NCI-H226 (cell line): ENCODE data around the gene TRMT2A.
"Not testable (repeated sequence)": the region's sequence is repeated elsewhere in the genome, so short reads cannot be mapped to it uniquely, and the experiment has no call there.

Experiments
- DNase-seq: peaks from one replicate; pipeline ENCODE4 v3.0.0-alpha.2; 2015

The TRMT2A gene

GRCh38 chr22:20116951-20117632 is at the start of gene TRMT2A:
TSS of gene TRMT2A (minus strand) at chr22:20117226. CDS start at chr22:20116906, 320 bp downstream.
- peak; percentile 88 for DNase-seq

- DNase-seq: no peak
These were observed 49.7 kb upstream of the TRMT2A start for GRCh38 chr22:20166703-20167102.

- no peak for DNase-seq
These were observed 48.9 kb upstream of the TRMT2A start for GRCh38 chr22:20165913-20166312.

GRCh38 chr22:20165421-20165820 is 48.4 kb upstream of the TRMT2A start:
- DNase-seq: no peak

GRCh38 chr22:20164863-20165262 is 47.8 kb upstream of the TRMT2A start:
- DNase-seq: no peak

GRCh38 chr22:20160041-20160440 is 43.0 kb upstream of the TRMT2A start:
- DNase-seq: no peak

- DNase-seq: not testable (repeated sequence)
These were observed 42.5 kb upstream of the TRMT2A start for GRCh38 chr22:20159531-20159930.

- DNase-seq: no peak
These were observed 42.0 kb upstream of the TRMT2A start for GRCh38 chr22:20159076-20159475.

GRCh38 chr22:20158391-20159036 is 41.5 kb upstream of the TRMT2A start:
- DNase-seq: no peak

GRCh38 chr22:20157430-20158183 is 40.6 kb upstream of the TRMT2A start:
- DNase-seq: no peak

GRCh38 chr22:20156611-20157429 is 39.8 kb upstream of the TRMT2A start:
- peak; percentile 29 for DNase-seq

GRCh38 chr22:20156042-20156389 is 39.0 kb upstream of the TRMT2A start:
- no peak for DNase-seq

- DNase-seq: no peak
These were observed 38.5 kb upstream of the TRMT2A start for GRCh38 chr22:20155330-20156041.

GRCh38 chr22:20154602-20155187 is 37.7 kb upstream of the TRMT2A start:
- DNase-seq: no peak

GRCh38 chr22:20153945-20154344 is 36.9 kb upstream of the TRMT2A start:
- no peak for DNase-seq

GRCh38 chr22:20152464-20152890 is 35.5 kb upstream of the TRMT2A start:
- DNase-seq: no peak

GRCh38 chr22:20151276-20151588 is 34.2 kb upstream of the TRMT2A start:
- no peak for DNase-seq

- no peak for DNase-seq
These were observed 33.6 kb upstream of the TRMT2A start, which contains the start of gene CCDC188 for GRCh38 chr22:20150381-20151275. TSS of gene CCDC188 (minus strand) at chr22:20151055. CDS start at chr22:20150986, 69 bp downstream.

GRCh38 chr22:20149257-20150250 is 32.5 kb upstream of the TRMT2A start:
- no peak for DNase-seq

GRCh38 chr22:20148414-20148813 is 31.4 kb upstream of the TRMT2A start:
- DNase-seq: no peak
